Ectodermal cell (in vitro differentiated cells): ENCODE measurements around the gene ZDHHC18.
"Not testable (repeated sequence)": the region's sequence is repeated elsewhere in the genome, so short reads cannot be mapped to it uniquely, and the experiment has no call there.

Source experiments
- H3K27ac ChIP-seq: 2 replicates; pipeline ENCODE4 v1.7.0; 2013; ENCODE audit warnings: mild to moderate bottlenecking, low read depth, low read length; ENCODE audit not compliant: insufficient read depth, poor library complexity, severe bottlenecking
- H3K27me3 ChIP-seq: 2 replicates; pipeline ENCODE4 v1.7.0; 2013; ENCODE audit warnings: mild to moderate bottlenecking, low read length; ENCODE audit not compliant: insufficient read depth, control insufficient read depth, poor library complexity, severe bottlenecking
- H3K36me3 ChIP-seq: one replicate; pipeline ENCODE4 v1.7.0; 2013; ENCODE audit warnings: low read length; ENCODE audit not compliant: control insufficient read depth, insufficient read depth
- H3K4me1 ChIP-seq: one replicate; pipeline ENCODE4 v1.7.0; 2013; ENCODE audit warnings: low read length; ENCODE audit not compliant: control insufficient read depth, insufficient read depth
- H3K4me3 ChIP-seq: 2 replicates; pipeline ENCODE4 v1.7.0; 2013; ENCODE audit warnings: low read depth, low read length, control low read depth; ENCODE audit not compliant: insufficient read depth
- H3K9me3 ChIP-seq: 2 replicates; pipeline ENCODE4 v1.7.0; 2013; ENCODE audit warnings: mild to moderate bottlenecking, low read length, moderate library complexity; ENCODE audit not compliant: control insufficient read depth
- WGBS, 2 experiments: methylation state at CpG; one replicate each; pipeline ENCODE4 v1.1.7; 2013; ENCODE audit warnings: missing lambda C conversion rate in 2 of 2; 5-methylcytosine and 5-hydroxymethylcytosine counted together

ZDHHC18 gene

GRCh38 chr1:26857473-26858060, 31.1 kb downstream of the ZDHHC18 start:
- no peaks in the 10 kb centered on the region for H3K9me3 ChIP-seq
- H3K27me3 ChIP-seq = peaks cover 2% of the 10 kb centered on the region
- no peak overlapping the region for H3K27ac ChIP-seq
- no peaks in the 10 kb centered on the region for H3K4me1 ChIP-seq
- no peak overlapping the region for H3K4me3 ChIP-seq
- 94% methylated on average over 8 of the region's 8 CpGs for WGBS, 2 experiments
- H3K36me3 ChIP-seq = peaks cover 13% of the 10 kb centered on the region

GRCh38 chr1:26858160-26858559, 31.7 kb downstream of the ZDHHC18 start:
- H3K27ac ChIP-seq = no peak overlapping the region
- no peak overlapping the region for H3K4me3 ChIP-seq
- H3K9me3 ChIP-seq = no peaks in the 10 kb centered on the region
- H3K36me3 ChIP-seq = peaks cover 13% of the 10 kb centered on the region
- H3K27me3 ChIP-seq = peaks cover 8% of the 10 kb centered on the region
- no peaks in the 10 kb centered on the region for H3K4me1 ChIP-seq
- WGBS, 2 experiments = 92 to 98% methylated on average over 4 of the region's 4 CpGs

- Histone ChIP-seq H3K27me3 (peaks cover 17% of the 10 kb centered on the region), H3K4me1 (peaks cover 4% of the 10 kb centered on the region)
Measured at GRCh38 chr1:26858891-26859640, 32.6 kb downstream of the ZDHHC18 start.

GRCh38 chr1:26861286-26861701, 34.8 kb downstream of the ZDHHC18 start:
- H3K27me3 ChIP-seq = peaks cover 21% of the 10 kb centered on the region
- WGBS, 2 experiments = 71 to 79% methylated on average over 5 of the region's 5 CpGs
- H3K4me1 ChIP-seq = peaks cover 5% of the 10 kb centered on the region
- no peaks in the 10 kb centered on the region for H3K9me3 ChIP-seq
- no peak overlapping the region for H3K27ac ChIP-seq
- H3K4me3 ChIP-seq = no peak overlapping the region
- no peaks in the 10 kb centered on the region for H3K36me3 ChIP-seq

More at GRCh38 chr1:26858891-26859640, 32.6 kb downstream of the ZDHHC18 start:
- peaks cover 5% of the 10 kb centered on the region for H3K36me3 ChIP-seq
- H3K9me3 ChIP-seq = no peaks in the 10 kb centered on the region
- H3K4me3 ChIP-seq = no peak overlapping the region
- WGBS, 2 experiments = 92 to 95% methylated on average over 7 of the region's 7 CpGs
- no peak overlapping the region for H3K27ac ChIP-seq

GRCh38 chr1:26861889-26862378, 35.4 kb downstream of the ZDHHC18 start:
- 90 to 93% methylated on average over 7 of the region's 7 CpGs for WGBS, 2 experiments
- Histone ChIP-seq H3K36me3 (no peaks in the 10 kb centered on the region), H3K27ac (no peak overlapping the region), H3K9me3 (no peaks in the 10 kb centered on the region), H3K4me3 (no peak overlapping the region), H3K27me3 (peaks cover 21% of the 10 kb centered on the region), H3K4me1 (peaks cover 5% of the 10 kb centered on the region)

- Histone ChIP-seq H3K27me3 (peaks cover 21% of the 10 kb centered on the region), H3K9me3 (no peaks in the 10 kb centered on the region), H3K36me3 (no peaks in the 10 kb centered on the region), H3K27ac (no peak within 1 kb of the TSS), H3K4me3 (peak within 1 kb of the TSS; percentile 59), H3K4me1 (peaks cover 5% of the 10 kb centered on the region)
- 69 to 71% methylated on average over 37 of the region's 37 CpGs for WGBS, 2 experiments
Measured at GRCh38 chr1:26862781-26863684, 36.5 kb downstream of the ZDHHC18 start, which contains the start of gene SFN. TSS of gene SFN (plus strand) at chr1:26863149. CDS start at chr1:26863213, 64 bp downstream.

GRCh38 chr1:26863685-26864077, 37.2 kb downstream of the ZDHHC18 start:
- WGBS, 2 experiments = 66 to 67% methylated on average over 20 of the region's 20 CpGs
- Histone ChIP-seq H3K4me1 (peaks cover 5% of the 10 kb centered on the region), H3K27ac (no peak overlapping the region), H3K9me3 (no peaks in the 10 kb centered on the region), H3K36me3 (no peaks in the 10 kb centered on the region), H3K27me3 (peaks cover 21% of the 10 kb centered on the region), H3K4me3 (no peak overlapping the region)

- Histone ChIP-seq H3K36me3 (no peaks in the 10 kb centered on the region), H3K4me3 (peak overlapping the region; percentile 59), H3K9me3 (no peaks in the 10 kb centered on the region), H3K27ac (no peak overlapping the region), H3K27me3 (peaks cover 21% of the 10 kb centered on the region), H3K4me1 (peaks cover 5% of the 10 kb centered on the region)
- WGBS, 2 experiments = 1% methylated on average over 75 of the region's 75 CpGs
Measured at GRCh38 chr1:26864610-26865480, 38.4 kb downstream of the ZDHHC18 start.

- H3K36me3 ChIP-seq, H3K9me3 ChIP-seq, H3K27me3 ChIP-seq, H3K4me3 ChIP-seq, H3K27ac ChIP-seq, H3K4me1 ChIP-seq: not testable (repeated sequence)
- WGBS, 2 experiments = 93% methylated on average over 2 of the region's 2 CpGs; no CpG with 5 or more reads in 1 of the 2 experiments
Measured at GRCh38 chr1:26873097-26873496, 46.6 kb downstream of the ZDHHC18 start.
